LNCAP (cell line): ENCODE results near the gene FSIP1.

Experiments used
- CTCF ChIP-seq: fragments of 450-650 bp; IDR thresholded peaks from 2 replicates; pipeline ENCODE4 v1.5.1; 2017; ENCODE audit warnings: mild to moderate bottlenecking

The FSIP1 gene

DNA sequence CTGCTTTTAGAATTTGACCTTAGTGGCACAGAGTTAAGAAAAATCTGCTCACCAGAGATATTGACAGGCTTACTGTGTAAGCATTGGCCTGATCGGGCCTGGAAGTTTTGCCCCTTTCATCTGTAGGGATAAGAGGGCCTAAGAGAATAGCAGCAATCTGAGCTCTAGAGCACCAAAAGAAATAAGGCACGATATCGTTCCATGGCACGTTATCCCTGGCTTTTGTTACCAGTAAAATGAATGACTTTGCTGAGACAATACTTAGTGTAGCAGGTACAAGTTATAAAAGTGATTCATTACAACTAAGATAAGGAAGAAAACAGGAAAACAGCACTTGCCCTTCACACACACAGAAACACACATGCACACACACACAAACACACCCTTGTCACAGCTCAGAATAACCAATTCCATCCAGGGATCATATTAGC lies 196.8 kb downstream of the FSIP1 start:
- TF ChIP-seq CTCF = no peak

DNA sequence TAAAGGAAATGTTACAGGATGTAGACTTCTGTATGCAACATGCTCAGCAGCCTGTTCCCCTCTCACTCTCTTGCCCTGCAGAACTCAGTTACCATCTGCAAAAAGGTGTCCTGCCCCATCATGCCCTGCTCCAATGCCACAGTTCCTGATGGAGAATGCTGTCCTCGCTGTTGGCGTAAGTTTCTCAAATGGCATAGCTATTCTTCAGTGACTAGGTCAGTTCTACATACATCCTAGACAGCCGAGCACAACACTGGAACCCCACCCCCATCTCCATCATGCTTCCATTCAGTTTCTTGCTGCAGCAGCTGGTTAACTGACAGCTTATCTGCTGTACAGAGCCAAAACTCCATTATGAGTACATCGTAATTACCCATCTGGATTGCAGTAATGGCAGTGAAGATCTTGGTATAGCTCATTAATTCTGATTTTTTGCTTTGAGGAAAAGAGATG lies 197.2 kb downstream of the FSIP1 start:
- TF ChIP-seq CTCF = no peak

- no peak for TF ChIP-seq CTCF
Observed at GRCh38 chr15:39584662-39585388, 197.8 kb downstream of the FSIP1 start.

GRCh38 chr15:39584266-39584659 lies 198.4 kb downstream of the FSIP1 start:
- no peak for TF ChIP-seq CTCF

DNA sequence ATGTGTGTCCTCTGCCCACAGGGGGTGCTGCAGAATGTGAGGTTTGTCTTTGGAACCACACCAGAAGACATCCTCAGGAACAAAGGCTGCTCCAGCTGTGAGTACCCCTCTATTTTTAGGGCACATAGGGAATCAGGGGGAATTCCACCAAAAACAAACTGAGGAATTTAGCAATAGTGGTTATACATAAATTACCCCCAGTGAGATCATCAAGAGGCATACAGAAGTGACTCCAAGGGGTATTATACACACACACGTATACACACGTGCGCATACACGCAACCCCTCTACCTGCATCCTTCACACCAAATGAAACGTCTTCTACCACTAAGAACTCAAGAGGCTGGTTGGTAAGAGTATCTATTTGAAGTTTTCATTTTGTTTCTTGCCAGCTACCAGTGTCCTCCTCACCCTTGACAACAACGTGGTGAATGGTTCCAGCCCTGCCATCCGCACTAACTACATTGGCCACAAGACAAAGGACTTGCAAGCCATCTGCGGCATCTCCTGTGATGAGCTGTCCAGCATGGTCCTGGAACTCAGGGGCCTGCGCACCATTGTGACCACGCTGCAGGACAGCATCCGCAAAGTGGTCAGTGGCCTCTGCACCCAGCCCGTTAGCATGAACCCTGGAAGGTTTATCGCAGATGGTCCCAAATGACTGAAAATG lies 198.9 kb downstream of the FSIP1 start:
- TF ChIP-seq CTCF = no peak

DNA sequence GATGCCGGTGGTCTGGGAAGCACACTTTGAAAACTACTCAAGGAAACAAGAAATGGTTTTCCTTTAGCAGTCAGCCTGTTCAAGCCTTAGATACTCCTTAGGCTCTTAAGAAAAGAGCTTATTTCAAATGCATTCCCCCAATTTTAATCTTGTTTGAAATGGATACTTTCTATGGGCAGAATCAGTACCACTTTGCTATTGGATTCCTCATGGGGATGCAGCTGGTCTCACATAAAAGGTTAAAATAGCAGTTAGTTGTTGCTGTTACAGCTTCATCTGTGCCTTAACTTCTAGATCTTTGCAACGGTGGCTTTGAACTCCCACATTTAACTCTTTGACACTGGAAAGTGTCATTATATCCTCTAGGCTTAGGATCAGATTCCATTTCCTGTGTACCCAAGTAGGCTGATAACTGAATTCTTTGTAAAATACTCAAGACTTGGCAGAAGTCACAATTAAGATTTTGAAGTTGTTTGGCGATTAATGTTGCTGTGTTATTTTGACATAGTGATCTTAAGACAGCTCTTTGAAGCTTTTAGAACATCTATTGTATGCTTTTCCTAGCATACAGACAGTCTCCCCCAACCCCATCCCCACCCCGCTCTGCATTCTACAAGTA lies 199.6 kb downstream of the FSIP1 start:
- 0 out of 2 replicates have a peak, but pooled peaks have one; percentile 13 for TF ChIP-seq CTCF

GRCh38 chr15:39582286-39582976 lies 200.2 kb downstream of the FSIP1 start:
- TF ChIP-seq CTCF = no peak
